HepG2 (cell line): ENCODE results near the gene TSPAN18. TPM values are rescaled to one million over a fixed set of nuclear protein-coding genes. Genes with fewer than 3 reads are reported as not detected.

Source experiments
- ATAC-seq: fragments of 200-7000 bp; cut with Tn5 transposase; 3 replicates; pipeline ENCODE4 v1.9.1; 2020; ENCODE audit warnings: mild to moderate bottlenecking, moderate library complexity
- BruUV-seq: library from RNA; stranded (reverse); fragments of 400-500 nt; replicated peaks from 2 replicates; lab custom pipeline; 2021; lab: Mats Ljungman, UMichigan
- CTCF ChIA-PET: fragments of 300-600 bp; formaldehyde crosslinking; extraction: SDS; loops from one replicate; lab custom pipeline; 2021; ENCODE audit warnings: low total read pairs, inconsistent platforms, low intra/inter-chr PET ratio; lab: Yijun Ruan, JAX
- POLR2A ChIA-PET: fragments of 350-600 bp; sonication (Branson Sonifier 250); formaldehyde crosslinking; loops from one replicate; lab custom pipeline; 2020; ENCODE audit warnings: antibody characterized with exemption, inconsistent platforms; lab: Yijun Ruan, JAX
- DNase-seq: peaks from one replicate; pipeline ENCODE4 v3.0.0-alpha.2; 2015; ENCODE audit warnings: low spot score
- FAIRE-seq: peaks from 3 replicates; lab custom pipeline; 2011; peaks lifted over from hg19 to GRCh38; lab: Jason Lieb, UNC
- H2AFZ ChIP-seq: one replicate; pipeline ENCODE4 v1.6.1; 2011; ENCODE audit warnings: low read length, inconsistent platforms
- H3K27ac ChIP-seq: fragments of 300-600 bp; 3 replicates; pipeline ENCODE4 v1.8.0; 2011; ENCODE audit warnings: mixed run types, mild to moderate bottlenecking, mixed read lengths, low read length, inconsistent platforms; ENCODE audit not compliant: insufficient read depth; ENCODE audit errors: extremely low read length
- H3K27me3 ChIP-seq, 2 experiments: fragments of 200-600 bp in 1 of 2; 2 replicates in 1 of 2; 3 replicates in 1 of 2; pipeline versions ENCODE4 v1.6.0 to v1.8.0; 2011; ENCODE audit warnings: low read length in 2 of 2, mild to moderate bottlenecking in 2 of 2, moderate library complexity in 2 of 2, inconsistent platforms in 1 of 2; ENCODE audit not compliant: insufficient read depth in 2 of 2, control insufficient read depth in 1 of 2
- H3K36me3 ChIP-seq, 2 experiments: fragments of 200-600 bp in 1 of 2; replicated peaks in 1 of 2; 2 replicates in 1 of 2; 3 replicates in 1 of 2; pipeline versions ENCODE4 v1.5.1 to v1.8.0; 2011; ENCODE audit warnings: low read length in 2 of 2, inconsistent platforms in 1 of 2; ENCODE audit not compliant: insufficient read depth in 2 of 2, control insufficient read depth in 1 of 2
- H3K4me1 ChIP-seq: 2 replicates; pipeline ENCODE4 v1.5.1; 2012; ENCODE audit warnings: low read length, inconsistent platforms; ENCODE audit not compliant: insufficient read depth
- H3K4me2 ChIP-seq: 2 replicates; pipeline ENCODE4 v1.6.0; 2011; ENCODE audit warnings: low read depth, low read length, inconsistent platforms
- H3K4me3 ChIP-seq, 3 experiments: fragments of 200-600 bp in 1 of 3; sonication (generic), shearing (Covaris generic) in 1 of 3; replicated peaks in 1 of 3; 2 replicates each; pipeline ENCODE4 v1.5.1; 2011 to 2016; ENCODE audit warnings: low read length in 3 of 3, inconsistent platforms in 2 of 3, low read depth in 2 of 3, mild to moderate bottlenecking in 2 of 3, control low read depth in 1 of 3, mixed read lengths in 1 of 3; ENCODE audit not compliant: insufficient read depth in 1 of 3
- H3K79me2 ChIP-seq: one replicate; pipeline ENCODE4 v1.6.1; 2011; ENCODE audit warnings: low read length, inconsistent platforms; ENCODE audit not compliant: insufficient read depth
- H3K9ac ChIP-seq: 2 replicates; pipeline ENCODE4 v1.6.0; 2011; ENCODE audit warnings: mild to moderate bottlenecking, low read depth, low read length, inconsistent platforms; ENCODE audit not compliant: insufficient read depth
- H3K9me3 ChIP-seq: 2 replicates; pipeline ENCODE4 v1.5.1; 2012; ENCODE audit warnings: mild to moderate bottlenecking, low read length
- H4K20me1 ChIP-seq: 2 replicates; pipeline ENCODE4 v1.6.0; 2011; ENCODE audit warnings: inconsistent platforms, mild to moderate bottlenecking, low read length, moderate library complexity; ENCODE audit not compliant: insufficient read depth
- ARHGAP35 ChIP-seq: sonication (generic); formaldehyde crosslinking; IDR thresholded peaks from 2 replicates; pipeline ENCODE4 v1.9.0; 2022; ENCODE audit warnings: mild to moderate bottlenecking, inconsistent platforms, moderate library complexity, missing genetic modification reagents, borderline replicate concordance
- ATAD3A ChIP-seq: sonication (generic); formaldehyde crosslinking; IDR thresholded peaks from 2 replicates; pipeline ENCODE4 v1.4.0; 2020; ENCODE audit warnings: missing genetic modification reagents
- ISX ChIP-seq: sonication (generic); formaldehyde crosslinking; conservative IDR thresholded peaks from 2 replicates; pipeline ENCODE4 v1.5.0; 2020; ENCODE audit warnings: missing genetic modification reagents
- KLF15 ChIP-seq: sonication (generic); formaldehyde crosslinking; IDR thresholded peaks from 2 replicates; pipeline ENCODE4 v1.8.1; 2023; ENCODE audit warnings: borderline replicate concordance, mild to moderate bottlenecking, inconsistent platforms, missing genetic modification reagents, mixed read lengths
- PHF20 ChIP-seq: sonication (generic); formaldehyde crosslinking; IDR thresholded peaks from 2 replicates; pipeline ENCODE4 v1.5.0; 2020; ENCODE audit warnings: mild to moderate bottlenecking, missing genetic modification reagents
- RBFOX2 ChIP-seq: fragments of 200-400 bp; formaldehyde crosslinking; IDR thresholded peaks from 2 replicates; pipeline ENCODE4 v1.6.1; 2017; ENCODE audit warnings: low read depth, mild to moderate bottlenecking, low read length
- SMYD3 ChIP-seq: sonication (generic); formaldehyde crosslinking; IDR thresholded peaks from 2 replicates; pipeline ENCODE4 v1.8.1; 2023; ENCODE audit warnings: mild to moderate bottlenecking, missing genetic modification reagents
- SP4 ChIP-seq: sonication (generic); formaldehyde crosslinking; IDR thresholded peaks from 2 replicates; pipeline ENCODE4 v1.8.1; 2023; ENCODE audit warnings: mild to moderate bottlenecking, missing genetic modification reagents
- SRY ChIP-seq: sonication (generic); formaldehyde crosslinking; IDR thresholded peaks from 2 replicates; pipeline ENCODE4 v1.8.0; 2022; ENCODE audit warnings: mild to moderate bottlenecking, missing genetic modification reagents
- TCF7L2 ChIP-seq: IDR thresholded peaks from 2 replicates; pipeline ENCODE4 v1.6.1; 2011; ENCODE audit warnings: mild to moderate bottlenecking, low read depth, low read length, moderate library complexity
- ZNF441 ChIP-seq: sonication (generic); formaldehyde crosslinking; IDR thresholded peaks from 2 replicates; pipeline ENCODE4 v1.7.0; 2021; ENCODE audit warnings: missing genetic modification reagents, borderline replicate concordance
- ZNF614 ChIP-seq: IDR thresholded peaks from 2 replicates; pipeline ENCODE4 v1.6.1; 2018; ENCODE audit warnings: missing biosample characterization, missing genetic modification reagents, inconsistent platforms, borderline replicate concordance
- ZNF737 ChIP-seq: sonication (generic); formaldehyde crosslinking; IDR thresholded peaks from 2 replicates; pipeline ENCODE4 v1.5.0; 2020; ENCODE audit warnings: missing genetic modification reagents, mild to moderate bottlenecking, borderline replicate concordance
- ZNF780A ChIP-seq: sonication (generic); formaldehyde crosslinking; IDR thresholded peaks from 2 replicates; pipeline ENCODE4 v1.8.0; 2022; ENCODE audit warnings: mild to moderate bottlenecking, missing genetic modification reagents, moderate library complexity
- WGBS: methylation state at CpG from one replicate; pipeline ENCODE4 v1.1.6; 2017; ENCODE audit warnings: low lambda C conversion rate; 5-methylcytosine and 5-hydroxymethylcytosine counted together
- in situ Hi-C: cut with HindIII; loops from 2 replicates; pipeline ENCODE4 v1.10.0; 2017; ENCODE audit warnings: low pct_unique_long_range_greater_than_20kb; ENCODE audit not compliant: extremely low pct_ligation_motif_present
- intact Hi-C: fragments of 100-400 bp; cut with micrococcal nuclease; formaldehyde crosslinking; loops from one replicate; pipeline ENCODE4 v1.10.0; 2022; ENCODE audit not compliant: unreplicated experiment
- polyA plus RNA-seq, 8 experiments: library from polyadenylated mRNA; depleted of rRNA in 3 of 8; stranded (reverse) in 7 of 8; unstranded in 1 of 8; fragments of >200 nt; fragmentation: Illumina TruSeq in 4 of 8; extraction: Trizol in 4 of 8; gene quantifications; 2 replicates each; pipeline versions ENCODE4 v1.2.1 to v1.2.3, GENCODE V29; 2011 to 2016; ENCODE audit warnings: low read depth in 4 of 8, missing spikeins in 1 of 8, mixed read lengths in 1 of 8; ENCODE audit not compliant: insufficient read depth in 1 of 8
- total RNA-seq, 5 experiments: library from RNA; depleted of rRNA; stranded (reverse); fragments of >200 nt; fragmentation: Illumina TruSeq; extraction: Trizol; gene quantifications; 2 replicates each; pipeline ENCODE4 v1.2.3, GENCODE V29; 2016; ENCODE audit warnings: low read depth in 1 of 5
- TF ChIP-seq, protein P1 (sequence below): sonication (generic); formaldehyde crosslinking; IDR thresholded peaks from 2 replicates; pipeline ENCODE4 v1.4.0; 2020; ENCODE audit warnings: mild to moderate bottlenecking, missing genetic modification reagents
- TF ChIP-seq, protein P2 (sequence below): sonication (generic); formaldehyde crosslinking; IDR thresholded peaks from 2 replicates; pipeline ENCODE4 v1.4.0; 2020; ENCODE audit warnings: mild to moderate bottlenecking, missing genetic modification reagents, borderline replicate concordance
- TF ChIP-seq, protein P3 (sequence below): sonication (generic); formaldehyde crosslinking; IDR thresholded peaks from 2 replicates; pipeline ENCODE4 v1.5.0; 2020; ENCODE audit warnings: missing genetic modification reagents

Gene TSPAN18
- total and polyA plus RNA-seq, 2 of the 13 experiments (the other 11 are each of a cell fraction or from before 2014, with no cell fraction given), result not detected

DNA sequence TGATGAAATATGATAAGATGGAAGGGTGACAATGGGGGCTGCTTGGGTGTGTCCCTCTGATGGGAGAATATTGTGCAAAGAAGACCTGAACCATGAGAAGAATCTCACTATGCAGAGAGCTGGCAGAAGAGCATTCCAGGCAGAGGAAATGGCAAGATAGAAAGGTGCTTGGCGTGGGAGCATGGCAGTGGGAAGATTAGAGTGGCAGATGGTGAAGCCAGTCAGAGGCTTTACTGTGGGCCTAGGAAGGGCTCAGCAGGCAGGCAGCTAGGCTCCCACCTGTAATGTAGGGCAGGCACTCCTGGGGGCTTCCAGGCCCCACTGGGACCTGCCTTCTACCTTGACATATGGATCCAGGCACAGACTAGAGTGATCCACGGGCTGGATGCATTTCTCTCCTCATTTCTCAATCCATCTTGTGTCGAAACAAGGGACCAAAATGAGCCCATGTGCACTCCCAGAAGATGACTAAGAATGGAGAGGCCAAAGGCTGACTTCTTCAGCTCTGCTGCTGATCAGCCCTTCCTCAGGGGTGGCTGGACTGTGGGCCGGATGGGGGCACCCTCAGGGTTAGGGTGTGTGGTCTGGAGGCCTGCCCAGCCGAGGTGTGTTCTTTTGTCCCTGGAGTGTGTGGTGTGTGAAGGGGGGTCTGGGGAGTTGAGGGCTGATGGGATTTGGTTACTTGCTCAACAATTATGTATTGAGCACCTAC, 88.3 kb downstream of the TSPAN18 start:
- FAIRE-seq (no peak), DNase-seq (no peak), ATAC-seq (no peak)
- ChIA-PET POLR2A (no interaction called here), CTCF (no interaction called here)
- no peak overlapping the region for H3K27ac ChIP-seq
- H3K9ac ChIP-seq, result no peak overlapping the region
- H2AFZ ChIP-seq, result no peak overlapping the region
- H3K27me3 ChIP-seq, result no peaks in the 10 kb centered on the region; a peak in 1 of 5 replicates
- in situ Hi-C loops, result no loop called here
- H4K20me1 ChIP-seq, result no peaks in the 10 kb centered on the region
- H3K79me2 ChIP-seq, result no peaks in the 10 kb centered on the region
- no peak overlapping the region for H3K4me3 ChIP-seq
- H3K4me2 ChIP-seq, result no peak overlapping the region
- no TSS peak for BruUV-seq
- WGBS, result 9% methylated on average over 5 of the region's 5 CpGs
- no peaks in the 10 kb centered on the region for H3K9me3 ChIP-seq
- intact Hi-C loops, result no loop called here
- no peaks in the 10 kb centered on the region for H3K4me1 ChIP-seq
- no peaks in the 10 kb centered on the region for H3K36me3 ChIP-seq
- TF ChIP-seq SMYD3 (CRISPR knock-in tag), result no peak
- TF ChIP-seq KLF15, result no peak
- no peak for TF ChIP-seq SRY
- TF ChIP-seq, protein P1, sequence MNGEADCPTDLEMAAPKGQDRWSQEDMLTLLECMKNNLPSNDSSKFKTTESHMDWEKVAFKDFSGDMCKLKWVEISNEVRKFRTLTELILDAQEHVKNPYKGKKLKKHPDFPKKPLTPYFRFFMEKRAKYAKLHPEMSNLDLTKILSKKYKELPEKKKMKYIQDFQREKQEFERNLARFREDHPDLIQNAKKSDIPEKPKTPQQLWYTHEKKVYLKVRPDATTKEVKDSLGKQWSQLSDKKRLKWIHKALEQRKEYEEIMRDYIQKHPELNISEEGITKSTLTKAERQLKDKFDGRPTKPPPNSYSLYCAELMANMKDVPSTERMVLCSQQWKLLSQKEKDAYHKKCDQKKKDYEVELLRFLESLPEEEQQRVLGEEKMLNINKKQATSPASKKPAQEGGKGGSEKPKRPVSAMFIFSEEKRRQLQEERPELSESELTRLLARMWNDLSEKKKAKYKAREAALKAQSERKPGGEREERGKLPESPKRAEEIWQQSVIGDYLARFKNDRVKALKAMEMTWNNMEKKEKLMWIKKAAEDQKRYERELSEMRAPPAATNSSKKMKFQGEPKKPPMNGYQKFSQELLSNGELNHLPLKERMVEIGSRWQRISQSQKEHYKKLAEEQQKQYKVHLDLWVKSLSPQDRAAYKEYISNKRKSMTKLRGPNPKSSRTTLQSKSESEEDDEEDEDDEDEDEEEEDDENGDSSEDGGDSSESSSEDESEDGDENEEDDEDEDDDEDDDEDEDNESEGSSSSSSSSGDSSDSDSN, result no peak
- TF ChIP-seq ARHGAP35 (CRISPR knock-in tag), result no peak
- no peak for TF ChIP-seq ISX (CRISPR knock-in tag)
- TF ChIP-seq ATAD3A (CRISPR knock-in tag), result no peak
- no peak for TF ChIP-seq SP4 (CRISPR knock-in tag)
- TF ChIP-seq ZNF441 (CRISPR knock-in tag), result no peak
- TF ChIP-seq PHF20 (CRISPR knock-in tag), result no peak
- TF ChIP-seq, protein P2, sequence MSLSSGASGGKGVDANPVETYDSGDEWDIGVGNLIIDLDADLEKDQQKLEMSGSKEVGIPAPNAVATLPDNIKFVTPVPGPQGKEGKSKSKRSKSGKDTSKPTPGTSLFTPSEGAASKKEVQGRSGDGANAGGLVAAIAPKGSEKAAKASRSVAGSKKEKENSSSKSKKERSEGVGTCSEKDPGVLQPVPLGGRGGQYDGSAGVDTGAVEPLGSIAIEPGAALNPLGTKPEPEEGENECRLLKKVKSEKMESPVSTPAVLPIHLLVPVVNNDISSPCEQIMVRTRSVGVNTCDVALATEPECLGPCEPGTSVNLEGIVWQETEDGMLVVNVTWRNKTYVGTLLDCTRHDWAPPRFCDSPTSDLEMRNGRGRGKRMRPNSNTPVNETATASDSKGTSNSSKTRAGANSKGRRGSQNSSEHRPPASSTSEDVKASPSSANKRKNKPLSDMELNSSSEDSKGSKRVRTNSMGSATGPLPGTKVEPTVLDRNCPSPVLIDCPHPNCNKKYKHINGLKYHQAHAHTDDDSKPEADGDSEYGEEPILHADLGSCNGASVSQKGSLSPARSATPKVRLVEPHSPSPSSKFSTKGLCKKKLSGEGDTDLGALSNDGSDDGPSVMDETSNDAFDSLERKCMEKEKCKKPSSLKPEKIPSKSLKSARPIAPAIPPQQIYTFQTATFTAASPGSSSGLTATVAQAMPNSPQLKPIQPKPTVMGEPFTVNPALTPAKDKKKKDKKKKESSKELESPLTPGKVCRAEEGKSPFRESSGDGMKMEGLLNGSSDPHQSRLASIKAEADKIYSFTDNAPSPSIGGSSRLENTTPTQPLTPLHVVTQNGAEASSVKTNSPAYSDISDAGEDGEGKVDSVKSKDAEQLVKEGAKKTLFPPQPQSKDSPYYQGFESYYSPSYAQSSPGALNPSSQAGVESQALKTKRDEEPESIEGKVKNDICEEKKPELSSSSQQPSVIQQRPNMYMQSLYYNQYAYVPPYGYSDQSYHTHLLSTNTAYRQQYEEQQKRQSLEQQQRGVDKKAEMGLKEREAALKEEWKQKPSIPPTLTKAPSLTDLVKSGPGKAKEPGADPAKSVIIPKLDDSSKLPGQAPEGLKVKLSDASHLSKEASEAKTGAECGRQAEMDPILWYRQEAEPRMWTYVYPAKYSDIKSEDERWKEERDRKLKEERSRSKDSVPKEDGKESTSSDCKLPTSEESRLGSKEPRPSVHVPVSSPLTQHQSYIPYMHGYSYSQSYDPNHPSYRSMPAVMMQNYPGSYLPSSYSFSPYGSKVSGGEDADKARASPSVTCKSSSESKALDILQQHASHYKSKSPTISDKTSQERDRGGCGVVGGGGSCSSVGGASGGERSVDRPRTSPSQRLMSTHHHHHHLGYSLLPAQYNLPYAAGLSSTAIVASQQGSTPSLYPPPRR (CRISPR knock-in tag), result no peak
- no peak for TF ChIP-seq ZNF614
- no peak for TF ChIP-seq ZNF780A (CRISPR knock-in tag)
- TF ChIP-seq TCF7L2, result no peak
- no peak for TF ChIP-seq ZNF737
- no peak for TF ChIP-seq RBFOX2
- TF ChIP-seq, protein P3, sequence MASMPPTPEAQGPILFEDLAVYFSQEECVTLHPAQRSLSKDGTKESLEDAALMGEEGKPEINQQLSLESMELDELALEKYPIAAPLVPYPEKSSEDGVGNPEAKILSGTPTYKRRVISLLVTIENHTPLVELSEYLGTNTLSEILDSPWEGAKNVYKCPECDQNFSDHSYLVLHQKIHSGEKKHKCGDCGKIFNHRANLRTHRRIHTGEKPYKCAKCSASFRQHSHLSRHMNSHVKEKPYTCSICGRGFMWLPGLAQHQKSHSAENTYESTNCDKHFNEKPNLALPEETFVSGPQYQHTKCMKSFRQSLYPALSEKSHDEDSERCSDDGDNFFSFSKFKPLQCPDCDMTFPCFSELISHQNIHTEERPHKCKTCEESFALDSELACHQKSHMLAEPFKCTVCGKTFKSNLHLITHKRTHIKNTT, result no peak
- TF ChIP-seq, all 625 proteins: peak for 0
